IPS-NIHi7 (cell line): ENCODE results near the gene LHFPL4.
A peak's percentile ranks its signal among the peaks of the same experiment; 100 is the strongest.
"Not testable (repeated sequence)": the region's sequence is repeated elsewhere in the genome, so short reads cannot be mapped to it uniquely, and the experiment has no call there.

Experiments
- DNase-seq: peaks from one replicate; pipeline ENCODE4 v3.0.0; 2012; ENCODE audit warnings: mixed read lengths; ENCODE audit errors: extremely low spot score

Gene LHFPL4

DNA sequence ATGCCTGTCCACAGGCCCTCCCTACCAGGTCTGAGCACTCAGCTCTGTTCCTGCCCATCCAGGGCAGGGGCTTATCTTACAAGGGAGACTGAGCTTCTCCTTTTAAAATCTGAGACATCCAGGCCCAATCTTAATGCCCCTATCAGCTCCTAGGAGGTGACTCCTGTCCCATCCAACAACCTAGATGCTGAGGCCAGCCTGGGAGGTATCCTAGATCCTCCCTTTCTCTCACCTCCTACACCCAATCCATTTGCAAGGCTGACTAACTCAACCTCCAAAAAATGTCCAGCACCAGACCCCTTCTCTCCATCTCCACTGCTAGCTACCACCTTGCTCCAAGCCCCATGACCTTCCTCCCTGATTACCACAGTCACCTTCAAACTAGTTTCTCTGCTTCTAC is 17.4 kb downstream of the LHFPL4 start:
- no peak for DNase-seq

DNA sequence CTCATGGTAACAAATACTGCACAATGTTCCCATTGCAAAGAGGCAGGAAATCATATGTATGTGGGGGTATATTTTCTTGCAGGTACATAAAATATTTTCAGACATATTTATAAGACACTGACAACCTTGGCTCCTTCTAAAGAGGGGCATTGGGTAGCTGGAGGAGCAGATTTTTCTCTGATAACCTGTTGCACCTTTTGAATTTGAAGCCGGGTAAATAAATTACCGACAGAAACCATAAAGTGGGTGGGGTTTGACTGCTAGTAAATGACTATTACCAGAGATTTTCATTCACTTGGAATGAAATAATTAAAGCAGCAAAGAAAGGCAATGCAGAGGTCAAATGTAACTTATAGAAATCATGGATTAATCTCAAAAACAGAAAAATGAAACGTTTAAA is 19.2 kb downstream of the LHFPL4 start:
- no peak for DNase-seq

DNA sequence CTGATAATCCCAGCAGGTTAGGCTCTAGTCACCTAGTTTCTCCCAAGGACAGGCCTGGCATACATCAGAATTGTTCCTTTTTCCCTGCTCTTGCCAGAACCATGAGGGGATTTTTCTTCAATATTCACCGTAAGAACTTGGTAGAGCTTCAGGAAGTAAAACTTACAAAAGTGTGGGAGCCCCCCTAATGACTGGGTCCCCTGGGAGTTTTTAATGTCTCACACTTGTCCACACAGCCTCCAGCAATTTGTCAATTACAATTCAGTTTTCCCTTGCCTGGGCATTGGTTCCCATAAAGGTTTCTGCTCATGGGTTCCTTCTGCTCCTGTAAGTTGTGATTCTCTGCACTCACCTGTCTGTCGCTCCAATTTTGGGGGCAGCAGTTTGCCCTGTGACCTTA is 28.5 kb downstream of the LHFPL4 start:
- no peak for DNase-seq

DNA sequence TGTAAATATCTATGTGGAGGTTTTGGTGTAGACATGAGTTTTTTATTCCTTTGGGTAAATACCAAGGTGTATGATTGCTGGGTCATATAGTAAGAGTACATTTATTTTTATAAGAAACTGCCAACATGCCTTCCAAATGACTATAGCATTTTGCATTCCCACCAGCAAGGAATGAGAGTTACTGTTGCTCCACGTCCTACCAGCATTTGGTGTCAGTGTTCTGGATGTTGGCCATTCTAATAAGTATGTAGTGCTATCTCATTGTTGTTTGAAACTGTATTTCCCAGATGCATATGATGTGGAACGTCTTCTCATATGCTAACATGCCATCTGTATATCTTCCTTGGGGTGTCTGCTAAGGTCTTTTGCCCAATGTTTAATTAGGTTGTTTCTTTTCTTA is 38.7 kb downstream of the LHFPL4 start:
- no peak for DNase-seq

DNA sequence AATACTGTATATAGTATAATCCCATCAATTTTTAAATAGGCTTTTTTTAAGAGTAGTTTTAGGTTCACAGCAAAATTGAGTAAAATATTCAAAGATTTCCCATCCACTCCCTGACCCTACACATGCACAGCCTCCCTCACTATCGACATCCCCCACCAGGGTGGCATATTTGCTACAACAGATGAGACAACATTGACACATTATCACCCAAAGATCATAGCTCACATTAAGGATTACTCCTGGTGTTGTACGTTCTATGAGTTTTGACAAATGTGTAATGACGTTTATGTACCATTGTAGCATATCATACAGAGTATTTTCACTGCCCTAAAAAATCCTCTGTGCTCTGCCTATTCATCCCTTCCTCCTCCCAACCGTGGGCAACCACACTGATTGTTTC is 39.3 kb downstream of the LHFPL4 start:
- no peak for DNase-seq

DNA sequence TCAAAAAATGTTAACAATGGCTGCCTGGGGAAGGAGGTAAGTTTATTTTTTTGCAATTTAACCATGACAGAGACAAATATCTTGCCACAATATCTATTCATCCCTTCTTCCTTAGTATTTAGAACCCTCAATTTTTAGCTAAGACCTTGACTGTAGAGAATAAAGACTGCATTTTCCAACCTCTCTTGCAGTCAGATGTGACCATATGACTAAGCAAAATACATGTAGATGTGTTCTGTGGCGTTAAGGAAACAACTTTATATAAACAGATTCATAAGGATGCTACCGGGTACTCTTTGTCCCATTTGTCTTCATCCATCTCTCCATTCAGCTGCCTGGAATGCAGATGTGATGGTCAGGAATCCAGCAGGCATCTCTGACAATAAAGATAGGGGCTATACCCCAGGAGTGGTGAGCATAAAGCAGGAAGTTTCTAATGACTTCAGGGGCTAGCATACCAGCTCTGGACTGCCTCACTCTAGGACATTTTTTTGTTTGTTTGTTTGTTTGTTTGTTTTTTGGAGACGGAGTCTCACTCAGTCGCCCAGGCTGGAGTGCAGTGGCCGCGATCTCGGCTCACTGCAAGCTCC is 41.1 kb downstream of the LHFPL4 start:
- no peak for DNase-seq

DNA sequence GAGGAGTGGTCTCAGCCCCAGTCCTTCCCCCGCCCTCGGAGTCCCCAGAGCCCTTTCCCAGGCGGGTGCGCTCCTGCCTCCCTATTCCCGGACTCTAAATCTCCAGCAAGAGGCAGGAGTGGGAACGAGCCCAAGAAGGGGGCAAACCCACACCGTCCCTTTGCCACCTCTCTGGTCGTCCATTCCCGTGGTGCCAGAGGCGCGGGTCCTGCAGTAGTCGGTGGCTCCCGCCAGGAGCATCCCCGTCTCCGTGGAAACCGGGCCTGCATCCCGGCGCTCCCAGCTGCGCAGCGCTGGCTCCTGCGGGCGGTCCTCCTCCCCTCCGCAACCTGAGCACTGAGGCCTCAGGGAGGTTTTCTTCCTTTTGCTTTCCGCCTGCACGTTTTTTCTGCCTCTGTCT is 44.8 kb downstream of the LHFPL4 start:
- peak; percentile 56 for DNase-seq

DNA sequence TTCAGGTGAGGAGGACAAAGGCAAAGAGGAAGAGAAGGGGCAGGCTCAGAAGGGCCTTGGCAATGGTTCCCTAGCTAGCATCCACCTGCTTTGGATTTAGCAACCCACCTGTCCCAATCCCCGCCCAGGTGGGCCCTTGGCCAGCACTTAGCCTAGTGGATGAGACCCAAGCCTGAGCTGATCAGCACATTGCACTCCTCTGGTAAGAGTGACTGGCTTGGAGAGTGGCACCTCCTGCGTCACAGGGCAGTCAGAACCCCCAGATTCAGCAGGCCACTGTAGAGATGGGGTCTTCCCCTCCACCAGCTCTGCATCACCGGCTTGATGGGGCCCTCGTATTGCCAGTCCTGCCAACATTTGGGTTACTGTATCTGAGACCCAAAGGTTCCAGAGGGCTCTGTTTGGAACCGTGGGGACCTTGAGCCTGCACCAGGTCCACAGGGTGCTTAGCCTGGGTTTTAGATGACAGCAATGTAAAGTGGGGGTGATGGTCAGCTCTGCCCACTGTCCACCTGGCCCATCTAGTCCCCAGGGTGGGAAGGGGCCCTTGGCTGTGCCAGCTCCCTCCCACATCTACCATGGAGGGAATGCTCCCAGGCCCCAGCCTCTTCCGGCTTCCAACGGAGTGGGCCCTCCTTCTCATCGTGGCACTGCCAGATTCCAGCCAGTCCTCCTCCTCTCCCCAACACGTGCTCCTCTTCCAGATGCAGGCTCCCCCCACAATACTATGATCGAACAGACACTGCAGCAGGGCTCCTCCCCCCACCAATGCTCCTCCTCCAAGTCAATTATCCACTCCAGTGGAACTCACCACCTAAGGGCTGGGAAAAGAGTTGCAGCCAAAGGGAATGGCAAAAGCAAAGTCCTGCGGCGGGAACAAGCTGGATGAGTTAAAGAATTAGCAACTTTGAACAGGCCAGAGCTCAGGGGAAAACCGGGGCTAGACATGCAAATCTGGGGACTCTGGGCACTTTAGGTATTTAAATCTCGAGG is 45.7 kb downstream of the LHFPL4 start:
- DNase-seq = no peak

DNA sequence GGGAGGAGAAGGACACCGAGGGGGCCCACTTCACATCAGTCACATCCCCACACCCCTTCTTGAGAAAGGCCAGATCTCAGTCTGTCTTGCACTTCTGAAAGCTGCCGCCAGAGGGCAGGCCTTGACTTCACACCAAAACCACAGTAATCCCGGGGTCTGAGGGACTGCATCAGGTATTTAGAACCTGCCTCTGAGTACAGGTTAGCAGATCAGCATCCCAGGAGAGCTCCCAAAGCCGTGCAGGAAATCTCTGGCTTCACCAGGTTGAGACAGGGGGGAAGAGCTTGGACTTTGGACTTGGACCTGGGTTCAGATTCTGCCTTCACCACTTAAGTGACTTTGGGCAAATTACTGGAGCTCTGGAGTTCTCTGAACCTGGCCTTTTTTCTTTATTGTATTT is 50.3 kb downstream of the LHFPL4 start:
- peak; percentile 86 for DNase-seq

DNA sequence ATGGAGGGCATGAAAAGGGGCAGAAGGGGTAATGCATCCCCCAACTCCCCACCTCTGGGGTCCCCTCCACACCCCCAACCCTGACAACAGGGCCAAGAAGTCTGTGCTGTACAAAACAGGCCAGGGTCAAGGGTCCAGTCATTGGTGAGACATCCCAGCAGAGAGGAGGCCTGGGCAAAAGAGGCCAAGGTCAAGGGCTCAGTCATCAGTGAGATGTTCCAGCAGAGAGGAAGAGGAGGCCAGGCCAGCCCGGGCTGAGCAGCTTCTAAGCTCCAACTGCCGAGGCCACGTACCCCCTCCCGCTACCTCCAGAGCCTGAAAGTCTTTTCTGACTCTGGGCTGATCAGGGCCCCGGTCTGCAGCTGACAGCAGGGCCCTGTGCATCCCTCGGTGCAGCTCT is 52.4 kb downstream of the LHFPL4 start:
- no peak for DNase-seq

DNA sequence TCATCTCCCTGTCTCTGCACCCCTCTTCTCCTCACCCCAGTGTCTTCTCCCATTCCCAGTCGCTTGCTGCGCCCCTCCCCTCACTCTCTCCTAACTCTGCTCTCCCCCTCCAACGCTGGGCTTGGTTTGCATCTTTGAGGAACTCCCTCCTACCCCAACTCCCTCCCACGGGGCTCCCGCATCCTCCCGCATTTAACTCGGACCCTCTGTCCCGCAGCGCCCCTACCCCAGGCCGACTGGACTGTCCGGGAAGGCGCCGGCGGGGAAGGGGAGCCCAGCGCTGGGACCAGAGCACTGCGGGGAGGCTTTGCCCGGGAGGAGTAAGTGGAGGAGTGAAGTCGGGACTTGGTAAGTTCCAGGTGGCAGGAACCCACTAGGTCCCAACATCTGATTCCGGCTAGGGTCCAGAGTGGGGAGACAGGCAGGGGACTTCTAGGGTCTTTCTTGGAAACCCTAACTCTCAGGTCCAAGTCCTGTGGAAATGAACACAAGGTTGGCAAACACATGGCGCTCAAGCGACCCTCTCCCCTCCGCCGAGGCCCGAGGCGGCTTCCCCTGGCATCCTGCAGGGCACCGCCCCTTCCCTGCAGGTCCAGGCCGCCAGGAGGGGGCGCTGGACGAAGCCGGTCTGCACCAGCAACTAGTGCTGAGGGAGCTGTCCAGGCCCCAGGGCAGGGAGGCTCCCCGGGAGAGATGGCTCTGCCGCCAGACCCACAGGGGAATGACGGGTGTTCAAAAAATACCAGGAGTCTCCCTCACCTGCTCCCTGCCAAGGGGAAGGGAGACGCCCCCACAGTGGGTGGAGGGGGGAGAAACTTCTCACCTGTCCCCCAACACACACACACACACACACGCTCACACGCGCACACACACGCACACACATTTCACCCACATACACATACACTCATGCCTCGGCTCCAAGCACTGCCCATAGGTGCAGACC is 53.2 kb downstream of the LHFPL4 start:
- DNase-seq = peak; percentile 98

DNA sequence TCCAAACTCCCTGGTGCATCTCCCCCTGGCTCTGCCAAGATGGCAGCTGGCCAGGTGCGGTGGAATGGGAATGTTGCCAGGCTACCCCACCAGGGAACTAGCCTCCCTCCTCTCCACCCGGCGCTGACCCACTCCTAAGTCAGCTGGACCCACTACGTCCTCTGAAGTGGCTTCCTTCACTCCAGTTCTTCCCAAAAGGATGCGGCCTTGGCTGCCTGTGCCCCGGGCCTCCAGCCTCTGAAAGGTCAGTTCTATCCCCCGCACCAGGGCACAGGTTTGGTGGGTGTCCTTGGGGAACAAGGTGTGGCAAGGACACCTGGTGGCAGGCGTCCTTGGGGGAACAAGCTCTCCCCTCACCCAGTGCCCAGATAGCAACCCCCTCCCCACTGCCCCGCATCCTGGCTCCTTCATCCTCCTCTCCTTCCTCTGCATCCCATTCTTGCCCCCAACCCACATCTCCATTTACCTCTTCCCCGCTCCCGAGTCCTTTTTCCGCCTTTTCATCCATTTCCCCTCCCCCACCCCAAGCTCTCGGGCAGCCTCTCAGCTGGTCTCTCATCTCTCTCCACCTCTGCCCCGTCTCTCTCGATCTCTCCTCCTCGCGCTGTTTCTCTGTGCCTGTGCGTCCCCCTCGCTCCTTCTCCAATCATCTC is 54.0 kb downstream of the LHFPL4 start:
- DNase-seq = peak; percentile 63

DNA sequence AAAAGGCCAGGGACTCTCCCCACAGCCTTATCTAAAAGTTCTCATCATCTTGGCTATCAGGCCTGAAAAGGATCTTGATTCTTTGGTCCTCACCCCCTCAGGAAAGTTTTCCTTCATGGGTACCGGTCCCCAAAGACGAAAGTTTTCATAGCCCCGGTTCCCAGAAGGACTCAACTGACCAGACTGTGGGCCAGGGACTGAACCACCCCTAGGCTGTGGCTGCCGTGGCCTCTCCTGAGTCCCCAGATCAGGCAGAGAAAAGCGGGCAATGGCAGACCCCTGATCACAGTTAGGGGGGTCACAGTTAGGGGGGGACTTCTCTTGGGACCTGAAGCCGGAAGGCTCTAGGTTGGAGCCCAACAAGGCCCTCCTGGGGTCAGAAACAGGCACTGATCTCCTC is 54.8 kb downstream of the LHFPL4 start:
- no peak for DNase-seq

DNA sequence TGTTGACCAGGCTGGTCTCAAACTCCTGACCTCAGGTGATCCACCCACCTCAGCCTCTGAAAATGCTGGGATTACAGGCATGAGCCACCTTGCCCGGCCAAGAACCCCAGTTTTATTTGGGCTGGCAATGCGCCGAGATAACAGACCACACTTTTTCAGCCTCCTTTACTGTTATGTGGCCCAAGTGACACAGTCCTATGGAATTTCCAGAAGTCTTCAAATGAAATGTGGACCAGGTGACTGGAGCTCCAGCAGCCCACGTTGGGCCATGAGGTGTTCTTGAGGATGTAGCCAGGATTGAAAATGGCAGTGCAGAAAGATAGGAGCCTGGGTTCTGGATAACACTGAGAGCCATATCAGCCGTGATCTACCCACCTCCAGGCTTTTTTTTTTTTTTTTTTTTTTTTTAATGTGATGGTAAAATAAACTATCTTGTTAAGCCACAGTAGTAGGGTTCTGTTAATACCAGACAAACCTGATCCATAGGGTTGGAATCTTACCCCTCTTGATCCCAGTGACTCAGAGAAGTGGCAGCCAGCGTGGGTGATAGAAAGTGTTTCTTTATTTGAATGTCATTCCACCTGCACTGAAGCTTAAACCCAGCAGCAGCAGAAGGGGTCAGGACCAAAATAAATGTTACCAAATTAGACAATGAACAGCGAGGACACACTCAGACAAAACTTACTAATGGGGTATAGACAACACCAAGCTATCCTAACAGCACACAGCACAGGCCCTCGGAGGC is 55.6 kb downstream of the LHFPL4 start:
- no peak for DNase-seq

DNA sequence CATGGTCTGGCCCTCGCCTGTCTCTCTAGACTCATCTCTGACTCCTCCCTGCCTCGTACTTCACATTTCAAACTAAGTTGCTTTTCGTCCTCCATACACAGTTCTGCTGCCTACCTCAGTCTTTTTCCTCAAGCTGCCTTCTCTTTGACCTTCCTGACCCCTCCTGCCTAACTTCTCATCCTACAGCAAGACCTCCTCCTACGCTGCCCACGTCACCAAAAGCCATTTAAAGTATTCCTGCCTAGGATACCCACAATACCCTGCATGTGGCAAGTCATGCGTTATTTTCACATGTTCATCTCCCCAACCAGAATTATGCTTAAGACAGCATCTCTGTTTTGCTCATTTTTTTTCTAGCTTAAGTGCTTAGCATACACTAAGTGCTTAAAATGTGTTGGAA is 56.7 kb downstream of the LHFPL4 start:
- no peak for DNase-seq

DNA sequence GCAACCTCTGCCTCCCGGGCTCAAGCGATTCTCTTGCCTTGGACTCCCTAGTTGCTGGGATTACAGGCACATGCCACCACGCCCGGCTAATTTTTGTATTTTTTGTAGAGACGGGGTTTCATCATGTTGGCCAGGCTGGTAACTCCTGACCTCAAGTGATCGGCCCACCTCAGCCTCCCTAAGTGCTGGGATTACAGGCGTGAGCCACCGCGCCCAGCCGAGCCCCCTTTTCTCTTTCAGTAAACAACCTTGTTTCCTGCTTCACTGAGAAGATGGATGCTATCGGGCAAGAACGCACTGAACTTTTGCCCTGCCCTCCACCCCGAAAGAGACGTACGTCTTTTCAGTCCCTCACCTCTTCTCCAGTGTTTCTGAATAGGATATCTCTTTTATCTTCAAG is 59.6 kb downstream of the LHFPL4 start:
- not testable (repeated sequence) for DNase-seq

DNA sequence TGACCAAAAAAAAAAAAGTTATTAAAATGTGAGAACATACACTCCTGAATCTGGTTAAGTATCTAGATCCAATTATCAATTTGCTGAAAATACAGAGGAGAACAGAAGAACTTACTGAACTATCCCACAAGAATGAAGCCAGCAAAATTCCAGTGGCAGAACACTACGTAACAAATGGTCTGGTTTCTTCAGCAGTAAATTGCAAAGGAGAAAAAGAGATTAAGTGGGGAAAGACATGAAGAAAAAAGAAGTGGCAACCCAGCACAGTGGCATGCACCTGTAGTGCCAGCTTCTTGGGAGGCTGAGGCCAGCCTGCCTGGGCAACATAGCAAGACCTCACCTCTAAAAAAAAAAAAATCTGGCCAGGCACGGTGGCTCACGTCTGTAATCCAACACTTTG is 62.1 kb downstream of the LHFPL4 start:
- DNase-seq = no peak

DNA sequence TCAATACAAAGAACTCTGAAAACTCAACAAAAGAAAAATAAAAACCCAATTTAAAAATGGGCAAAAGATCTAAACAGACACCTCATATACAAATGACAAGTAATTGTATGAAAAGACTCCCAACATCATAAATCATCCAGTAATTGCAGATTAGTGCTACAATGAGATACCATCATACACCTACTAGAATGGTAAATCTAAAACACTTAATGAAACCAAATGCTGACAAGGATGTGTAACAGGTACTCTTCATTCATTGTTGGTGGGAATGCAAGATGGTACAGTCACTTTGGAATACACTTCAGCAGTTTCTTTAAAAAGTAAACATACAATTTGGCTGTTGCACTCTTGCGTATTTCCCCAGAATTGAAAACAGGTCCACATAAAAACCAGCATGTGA is 68.4 kb downstream of the LHFPL4 start:
- DNase-seq = no peak

DNA sequence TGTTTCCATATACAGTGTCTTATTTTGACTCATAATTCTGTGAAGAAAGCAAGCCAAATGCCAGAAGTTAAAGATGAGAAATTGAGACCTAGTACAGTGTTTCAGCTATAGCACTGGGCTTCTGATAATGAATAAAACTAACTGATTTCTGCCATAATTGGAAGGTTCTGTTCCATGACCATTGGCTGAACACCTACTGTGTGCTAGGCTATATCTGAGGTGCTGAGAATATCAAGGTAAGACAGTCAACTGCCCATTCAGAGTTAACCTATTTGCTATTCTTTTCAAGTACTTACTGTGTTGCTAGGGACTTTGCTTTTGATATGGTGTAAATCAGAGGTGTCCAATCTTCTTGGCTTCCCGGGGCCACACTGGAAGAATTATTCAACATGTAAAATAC is 73.4 kb downstream of the LHFPL4 start:
- DNase-seq = no peak

DNA sequence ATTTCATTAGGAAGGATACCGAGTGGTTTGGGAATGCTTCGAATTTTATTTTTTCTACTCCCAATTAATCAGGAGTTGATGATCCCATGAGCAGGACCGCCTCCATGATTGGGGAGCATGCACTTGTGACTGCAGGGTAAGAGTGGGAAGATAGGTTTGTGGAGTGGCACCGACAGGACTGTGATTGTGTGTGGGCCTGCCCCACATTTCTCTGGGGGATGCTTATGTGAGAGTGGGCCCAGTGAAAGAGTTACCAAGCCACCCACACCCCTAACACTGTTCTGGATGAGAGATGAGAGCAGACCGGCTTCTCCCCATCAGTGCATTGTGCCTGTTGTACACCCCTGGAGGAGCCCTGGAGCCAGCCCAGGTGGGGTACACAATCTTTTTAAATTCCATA is 76.7 kb downstream of the LHFPL4 start:
- DNase-seq = no peak

DNA sequence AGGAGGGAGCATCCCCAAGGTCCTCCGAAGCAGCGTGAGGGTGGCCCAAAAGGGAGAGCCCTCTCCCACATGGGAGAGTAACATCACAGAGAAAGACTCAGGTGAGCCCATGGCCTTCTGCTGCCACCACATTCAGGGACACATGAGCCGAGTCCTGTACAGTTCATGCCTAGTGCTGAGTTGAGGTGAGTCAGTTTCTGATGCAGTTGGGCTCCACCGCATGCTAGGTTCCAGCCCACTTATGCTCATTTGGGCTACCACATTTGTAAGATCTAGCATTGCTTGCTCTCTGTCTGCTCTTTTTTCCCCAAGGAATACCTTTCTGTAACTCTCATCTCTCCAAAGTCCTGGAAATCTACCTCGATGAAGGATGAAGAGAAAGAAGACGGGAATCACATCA is 79.1 kb downstream of the LHFPL4 start:
- DNase-seq = no peak
